ENCODE results near the gene ABO.
"Not testable (repeated sequence)": the region's sequence is repeated elsewhere in the genome, so short reads cannot be mapped to it uniquely, and the experiment has no call there.

Gene ABO

DNA sequence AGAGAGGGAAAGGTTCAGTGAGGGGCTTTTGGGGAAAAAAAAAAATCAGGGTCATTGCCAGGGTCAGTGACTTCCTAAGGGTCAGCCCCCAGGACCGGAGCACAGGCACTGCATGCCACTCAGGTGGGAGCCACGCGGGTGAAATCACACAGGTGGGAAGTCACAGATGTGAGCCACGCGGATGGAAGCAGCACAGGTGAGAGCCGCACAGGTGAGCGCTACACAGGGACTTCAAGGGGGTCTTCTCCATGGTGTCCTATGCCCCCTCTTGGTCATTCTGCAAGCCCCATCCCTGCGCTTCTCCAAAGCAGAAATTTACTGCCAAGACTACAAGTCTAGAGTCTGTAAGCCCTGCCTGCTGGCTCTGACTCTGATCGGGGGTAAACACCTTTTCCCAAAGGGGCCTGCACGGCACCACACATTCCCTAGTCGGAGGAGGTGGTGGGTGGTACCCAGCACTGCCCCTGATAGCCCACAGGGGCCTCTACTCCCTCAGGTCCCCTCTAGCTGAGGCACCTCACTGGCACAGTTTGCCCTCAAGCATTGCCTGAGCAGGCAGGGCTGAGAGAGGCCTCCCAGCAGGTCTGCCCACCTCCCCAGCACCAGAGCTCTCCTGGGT lies 47.6 kb downstream of the ABO start:
- H3K27ac ChIP-seq (ENCODE audit: poor library complexity, severe bottlenecking): no peak overlapping the region
- no peaks in the 10 kb centered on the region for H3K36me3 ChIP-seq (ENCODE audit: low read depth)
- DNase-seq (ENCODE audit: low spot score) (no peak), ATAC-seq (ENCODE audit: low read depth) (peak; percentile 29; the same call in 1 of the 3 replicates)
- H3K4me3 ChIP-seq (ENCODE audit: severe bottlenecking): no peak overlapping the region
- H3K4me1 ChIP-seq (ENCODE audit: insufficient read depth, poor library complexity, severe bottlenecking): no peaks in the 10 kb centered on the region
- H3K27me3 ChIP-seq (ENCODE audit: insufficient read depth, poor library complexity, severe bottlenecking): no peaks in the 10 kb centered on the region
- TF ChIP-seq, protein P1, sequence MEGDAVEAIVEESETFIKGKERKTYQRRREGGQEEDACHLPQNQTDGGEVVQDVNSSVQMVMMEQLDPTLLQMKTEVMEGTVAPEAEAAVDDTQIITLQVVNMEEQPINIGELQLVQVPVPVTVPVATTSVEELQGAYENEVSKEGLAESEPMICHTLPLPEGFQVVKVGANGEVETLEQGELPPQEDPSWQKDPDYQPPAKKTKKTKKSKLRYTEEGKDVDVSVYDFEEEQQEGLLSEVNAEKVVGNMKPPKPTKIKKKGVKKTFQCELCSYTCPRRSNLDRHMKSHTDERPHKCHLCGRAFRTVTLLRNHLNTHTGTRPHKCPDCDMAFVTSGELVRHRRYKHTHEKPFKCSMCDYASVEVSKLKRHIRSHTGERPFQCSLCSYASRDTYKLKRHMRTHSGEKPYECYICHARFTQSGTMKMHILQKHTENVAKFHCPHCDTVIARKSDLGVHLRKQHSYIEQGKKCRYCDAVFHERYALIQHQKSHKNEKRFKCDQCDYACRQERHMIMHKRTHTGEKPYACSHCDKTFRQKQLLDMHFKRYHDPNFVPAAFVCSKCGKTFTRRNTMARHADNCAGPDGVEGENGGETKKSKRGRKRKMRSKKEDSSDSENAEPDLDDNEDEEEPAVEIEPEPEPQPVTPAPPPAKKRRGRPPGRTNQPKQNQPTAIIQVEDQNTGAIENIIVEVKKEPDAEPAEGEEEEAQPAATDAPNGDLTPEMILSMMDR (IDR thresholded peaks at IDR 0.05; ENCODE audit: poor library complexity, severe bottlenecking): no peak
- H3K9me3 ChIP-seq (ENCODE audit: severe bottlenecking): no peaks in the 10 kb centered on the region

GRCh38 chr9:133226219-133227171 lies 48.5 kb downstream of the ABO start:
- no peak overlapping the region for H3K27ac ChIP-seq (ENCODE audit: poor library complexity, severe bottlenecking)
- ATAC-seq (ENCODE audit: low read depth) (no peak), DNase-seq (ENCODE audit: low spot score) (no peak)
- H3K4me1 ChIP-seq (ENCODE audit: insufficient read depth, poor library complexity, severe bottlenecking): no peaks in the 10 kb centered on the region
- no peaks in the 10 kb centered on the region for H3K27me3 ChIP-seq (ENCODE audit: insufficient read depth, poor library complexity, severe bottlenecking)
- TF ChIP-seq, protein P1 (IDR thresholded peaks at IDR 0.05; ENCODE audit: poor library complexity, severe bottlenecking): no peak
- H3K4me3 ChIP-seq (ENCODE audit: severe bottlenecking): no peak overlapping the region
- no peaks in the 10 kb centered on the region for H3K9me3 ChIP-seq (ENCODE audit: severe bottlenecking)
- H3K36me3 ChIP-seq (ENCODE audit: low read depth): no peaks in the 10 kb centered on the region

DNA sequence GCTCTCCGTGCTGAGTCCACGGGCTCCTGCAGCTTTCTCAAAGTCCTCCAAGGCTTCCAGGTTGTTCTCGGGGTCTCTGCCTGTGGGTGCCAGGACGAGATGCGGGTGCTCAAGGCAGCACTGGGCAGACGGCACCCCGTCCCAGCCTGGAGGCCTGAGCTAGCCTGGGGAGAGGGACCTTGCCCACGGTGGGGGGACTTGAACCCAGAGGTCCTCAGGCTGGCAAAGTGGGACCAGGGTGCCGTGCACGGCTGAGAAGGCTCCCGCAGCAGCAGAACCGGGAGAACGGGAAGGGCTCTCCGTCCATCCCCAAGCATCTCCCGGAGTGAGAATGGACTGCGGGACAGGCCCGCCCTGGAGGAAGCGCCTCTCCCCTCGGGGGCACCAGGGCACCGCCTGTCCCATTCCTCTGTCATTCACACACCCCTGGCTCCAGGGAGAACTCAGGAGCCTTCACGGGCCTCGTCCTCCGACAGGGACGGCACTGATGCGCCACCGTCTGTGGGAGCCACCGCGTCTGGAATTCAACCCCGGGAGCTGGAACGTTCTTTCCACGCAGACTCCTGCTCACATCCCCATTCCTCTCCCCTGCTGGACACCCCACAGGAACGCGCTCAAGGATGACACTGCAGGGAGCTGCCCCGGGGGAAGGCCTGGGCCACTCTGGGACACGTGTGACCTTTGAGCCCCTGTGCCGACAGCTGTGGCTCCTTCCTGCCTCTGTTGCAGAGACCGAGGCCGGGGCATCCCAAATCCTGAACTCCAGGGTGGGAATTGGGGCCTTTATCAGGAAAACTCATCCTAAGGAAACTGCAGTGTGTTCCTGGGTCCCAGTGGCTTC lies 49.6 kb downstream of the ABO start:
- Histone ChIP-seq H3K4me3 (ENCODE audit: severe bottlenecking) (no peak overlapping the region), H3K27ac (ENCODE audit: poor library complexity, severe bottlenecking) (no peak overlapping the region), H3K9me3 (ENCODE audit: severe bottlenecking) (no peaks in the 10 kb centered on the region), H3K36me3 (ENCODE audit: low read depth) (no peaks in the 10 kb centered on the region), H3K27me3 (ENCODE audit: insufficient read depth, poor library complexity, severe bottlenecking) (no peaks in the 10 kb centered on the region), H3K4me1 (ENCODE audit: insufficient read depth, poor library complexity, severe bottlenecking) (no peaks in the 10 kb centered on the region)
- TF ChIP-seq, protein P1 (IDR thresholded peaks at IDR 0.05; ENCODE audit: poor library complexity, severe bottlenecking): no peak
- ATAC-seq (ENCODE audit: low read depth) (no peak), DNase-seq (ENCODE audit: low spot score) (no peak)

DNA sequence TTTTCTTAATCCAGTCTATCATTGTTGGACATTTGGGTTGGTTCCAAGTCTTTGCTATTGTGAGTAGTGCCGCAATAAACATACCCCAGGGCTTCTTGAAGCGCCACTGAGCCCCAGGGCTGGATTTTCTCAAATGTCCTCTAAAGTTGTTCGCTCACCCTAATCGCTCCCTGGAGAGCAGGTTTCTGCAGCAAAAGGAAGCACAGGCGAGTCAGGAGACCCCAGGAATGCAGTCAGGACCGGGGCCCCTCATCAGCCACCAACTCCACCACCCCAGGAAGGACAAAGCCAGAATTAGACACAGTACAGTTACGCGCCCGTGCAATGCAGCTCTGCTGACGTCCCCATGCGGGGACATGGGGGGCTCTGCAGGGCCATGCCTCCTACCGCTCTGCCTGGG lies 50.2 kb downstream of the ABO start:
- Histone ChIP-seq H3K9me3 (ENCODE audit: severe bottlenecking) (no peaks in the 10 kb centered on the region), H3K4me3 (ENCODE audit: severe bottlenecking) (no peak overlapping the region), H3K27ac (ENCODE audit: poor library complexity, severe bottlenecking) (no peak overlapping the region), H3K36me3 (ENCODE audit: low read depth) (no peaks in the 10 kb centered on the region), H3K27me3 (ENCODE audit: insufficient read depth, poor library complexity, severe bottlenecking) (no peaks in the 10 kb centered on the region), H3K4me1 (ENCODE audit: insufficient read depth, poor library complexity, severe bottlenecking) (no peaks in the 10 kb centered on the region)
- TF ChIP-seq, protein P1 (IDR thresholded peaks at IDR 0.05; ENCODE audit: poor library complexity, severe bottlenecking): no peak
- ATAC-seq (ENCODE audit: low read depth) (no peak), DNase-seq (ENCODE audit: low spot score) (no peak)

DNA sequence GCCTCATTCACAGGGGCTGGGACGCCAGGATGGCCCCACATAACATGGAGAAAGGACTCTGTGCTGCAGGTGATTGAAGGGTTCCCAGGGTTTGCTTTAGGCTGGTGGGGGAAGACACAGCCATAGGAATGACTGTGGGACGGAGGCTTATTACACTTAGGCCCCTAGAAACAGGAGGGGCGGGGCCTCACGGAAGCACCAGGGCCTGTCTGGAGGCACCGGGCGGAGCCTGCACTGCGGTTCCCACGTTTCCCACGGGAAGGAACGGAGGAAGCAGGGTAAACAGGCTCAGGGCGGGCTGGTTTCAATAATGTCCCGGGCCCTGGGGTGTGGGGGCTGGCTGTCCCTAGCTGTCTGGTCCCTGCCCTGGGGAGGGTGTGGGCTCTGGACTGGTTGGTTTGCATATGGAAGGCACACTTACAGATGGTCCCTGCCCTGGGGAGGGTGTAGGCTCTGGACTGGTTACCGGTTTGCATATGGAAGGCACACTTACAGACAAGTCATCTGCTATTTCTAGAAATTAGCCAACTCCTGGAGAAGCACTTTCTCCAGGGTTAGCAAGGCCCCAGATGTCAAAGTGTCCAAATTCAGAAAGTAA lies 51.7 kb downstream of the ABO start:
- not testable (repeated sequence) for H3K9me3 ChIP-seq (ENCODE audit: severe bottlenecking); DNase-seq (ENCODE audit: low spot score); H3K4me3 ChIP-seq (ENCODE audit: severe bottlenecking); ATAC-seq (ENCODE audit: low read depth); H3K27ac ChIP-seq (ENCODE audit: poor library complexity, severe bottlenecking); H3K36me3 ChIP-seq (ENCODE audit: low read depth); H3K27me3 ChIP-seq (ENCODE audit: insufficient read depth, poor library complexity, severe bottlenecking); H3K4me1 ChIP-seq (ENCODE audit: insufficient read depth, poor library complexity, severe bottlenecking)

- not testable (repeated sequence) for H3K27ac ChIP-seq (ENCODE audit: poor library complexity, severe bottlenecking); H3K4me3 ChIP-seq (ENCODE audit: severe bottlenecking); H3K36me3 ChIP-seq (ENCODE audit: low read depth); H3K4me1 ChIP-seq (ENCODE audit: insufficient read depth, poor library complexity, severe bottlenecking); H3K9me3 ChIP-seq (ENCODE audit: severe bottlenecking); DNase-seq (ENCODE audit: low spot score); ATAC-seq (ENCODE audit: low read depth); H3K27me3 ChIP-seq (ENCODE audit: insufficient read depth, poor library complexity, severe bottlenecking)
Measured at GRCh38 chr9:133221994-133222393, 53.0 kb downstream of the ABO start.
